T-helper 2 cell treated with Interferon-gamma antibody and Interleukin-4, amounts not matched to agents 5 μg/mL and 100 μg/mL, for 36 hours (primary cell): ENCODE data around the gene PHACTR1.

ENCODE experiments used
- DNase-seq: peaks from one replicate; pipeline ENCODE4 v3.0.0; 2021; ENCODE audit warnings: low spot score
- H3K27ac Mint-ChIP-seq: one replicate; pipeline ENCODE4 v1.8.0; 2021; ENCODE audit warnings: mild to moderate bottlenecking, mixed read lengths
- H3K27me3 Mint-ChIP-seq: one replicate; pipeline ENCODE4 v1.8.0; 2021; ENCODE audit warnings: low read depth, mixed read lengths
- H3K36me3 Mint-ChIP-seq: one replicate; pipeline ENCODE4 v1.8.0; 2021; ENCODE audit warnings: low read depth, mixed read lengths
- H3K4me1 Mint-ChIP-seq: one replicate; pipeline ENCODE4 v1.8.0; 2021; ENCODE audit warnings: low read depth, mixed read lengths
- H3K4me3 Mint-ChIP-seq: one replicate; pipeline ENCODE4 v1.8.0; 2022; ENCODE audit warnings: mild to moderate bottlenecking, moderate library complexity, mixed read lengths
- H3K9me3 Mint-ChIP-seq: one replicate; pipeline ENCODE4 v1.8.0; 2021; ENCODE audit warnings: mixed read lengths

The PHACTR1 gene

DNA sequence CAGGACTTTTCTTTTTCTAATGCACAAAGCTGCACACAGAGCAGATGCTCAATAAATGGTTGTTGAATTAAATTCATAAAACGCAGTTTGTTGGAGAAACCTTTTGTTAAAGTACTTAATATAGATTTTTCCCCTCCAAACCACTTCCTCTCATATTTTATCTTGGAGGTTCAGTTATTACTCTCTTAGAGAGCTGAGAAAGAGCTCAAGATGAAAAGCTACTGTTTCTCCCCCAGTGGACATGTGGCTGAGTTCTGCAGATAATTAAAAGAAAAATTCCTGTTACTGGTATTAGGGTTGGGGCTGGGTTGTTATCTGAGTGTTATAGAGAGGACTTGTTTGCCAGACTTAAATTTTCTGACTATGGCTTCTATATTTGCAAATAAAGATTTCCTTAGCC lies 317.7 kb downstream of the PHACTR1 start:
- Mint-ChIP-seq H3K27me3 (peaks cover 17% of the 10 kb centered on the region), H3K36me3 (no peaks in the 10 kb centered on the region)

DNA sequence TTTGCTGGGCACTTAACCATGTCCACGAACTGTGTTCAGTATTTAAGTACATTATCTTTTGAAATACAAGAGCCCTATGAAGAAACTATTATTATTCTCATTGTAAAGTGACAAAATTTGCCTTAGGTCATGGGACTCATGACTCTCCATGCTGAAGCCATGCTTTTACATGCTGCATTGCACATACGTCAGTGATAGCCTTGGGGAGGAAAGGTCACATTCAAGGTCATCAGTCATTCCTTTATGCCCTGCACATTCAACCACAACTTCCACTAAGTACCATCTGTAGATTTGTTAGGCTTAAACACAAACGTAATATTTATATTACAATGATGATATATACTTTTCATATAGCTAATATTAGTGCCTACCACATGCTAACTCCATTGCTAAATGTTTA lies 319.0 kb downstream of the PHACTR1 start:
- no peak overlapping the region for H3K27ac Mint-ChIP-seq
- H3K27me3 Mint-ChIP-seq: peaks cover 23% of the 10 kb centered on the region
- DNase-seq: no peak
- no peaks in the 10 kb centered on the region for H3K4me1 Mint-ChIP-seq
- H3K9me3 Mint-ChIP-seq: no peaks in the 10 kb centered on the region
- H3K36me3 Mint-ChIP-seq: no peaks in the 10 kb centered on the region
- no peak overlapping the region for H3K4me3 Mint-ChIP-seq

More for the DNA sequence above, 317.7 kb downstream of the PHACTR1 start:
- DNase-seq: no peak
- Mint-ChIP-seq H3K4me3 (no peak overlapping the region), H3K9me3 (no peaks in the 10 kb centered on the region), H3K27ac (no peak overlapping the region), H3K4me1 (no peaks in the 10 kb centered on the region)

DNA sequence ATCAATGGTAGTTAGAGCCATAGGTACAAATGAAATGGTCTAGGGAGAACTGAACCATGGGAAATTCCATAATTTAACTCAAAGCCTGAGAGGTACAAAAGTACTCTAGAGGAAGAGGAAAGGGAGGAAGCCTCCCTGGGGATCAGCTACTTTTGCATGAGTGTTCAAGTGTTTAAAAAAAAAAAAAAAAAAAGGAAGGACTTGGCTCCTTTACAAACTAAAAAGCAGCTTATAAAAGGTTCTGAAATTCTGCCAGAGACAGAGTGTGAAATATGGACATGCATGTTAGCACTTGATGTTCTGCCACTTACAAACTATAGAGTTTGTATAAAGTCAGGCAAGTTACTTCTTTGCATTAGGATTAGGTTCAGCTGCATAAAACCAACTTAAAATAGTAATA lies 321.7 kb downstream of the PHACTR1 start:
- Mint-ChIP-seq H3K9me3 (no peaks in the 10 kb centered on the region), H3K36me3 (no peaks in the 10 kb centered on the region)

DNA sequence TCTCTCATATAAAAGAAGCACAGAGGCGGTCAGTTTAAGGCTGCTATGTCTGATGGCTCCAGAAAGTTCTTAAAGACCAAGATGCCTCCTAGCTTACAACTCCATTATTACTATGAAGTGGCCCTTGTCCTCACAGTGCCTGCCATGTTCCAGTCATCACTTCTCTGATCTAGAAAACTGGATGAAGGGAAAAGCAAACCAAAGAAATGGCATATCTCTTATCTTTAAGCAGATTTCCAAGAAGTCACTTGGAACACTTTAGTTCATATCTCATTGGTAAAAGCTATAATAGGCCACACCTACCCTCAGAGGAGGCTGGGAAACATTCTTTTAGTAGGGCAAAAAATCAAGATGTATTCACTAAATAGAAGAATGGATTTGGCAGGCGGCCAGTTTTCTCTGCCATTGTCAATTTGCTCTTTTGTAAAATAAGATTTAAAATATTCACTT lies 322.2 kb downstream of the PHACTR1 start:
- Mint-ChIP-seq H3K27ac (no peak overlapping the region), H3K27me3 (peaks cover 10% of the 10 kb centered on the region), H3K36me3 (no peaks in the 10 kb centered on the region), H3K4me3 (no peak overlapping the region), H3K4me1 (peaks cover 3% of the 10 kb centered on the region), H3K9me3 (no peaks in the 10 kb centered on the region)
- DNase-seq: no peak

More for the DNA sequence above, 321.7 kb downstream of the PHACTR1 start:
- DNase-seq: no peak
- Mint-ChIP-seq H3K27ac (no peak overlapping the region), H3K4me1 (peaks cover 3% of the 10 kb centered on the region), H3K27me3 (peaks cover 10% of the 10 kb centered on the region), H3K4me3 (no peak overlapping the region)

DNA sequence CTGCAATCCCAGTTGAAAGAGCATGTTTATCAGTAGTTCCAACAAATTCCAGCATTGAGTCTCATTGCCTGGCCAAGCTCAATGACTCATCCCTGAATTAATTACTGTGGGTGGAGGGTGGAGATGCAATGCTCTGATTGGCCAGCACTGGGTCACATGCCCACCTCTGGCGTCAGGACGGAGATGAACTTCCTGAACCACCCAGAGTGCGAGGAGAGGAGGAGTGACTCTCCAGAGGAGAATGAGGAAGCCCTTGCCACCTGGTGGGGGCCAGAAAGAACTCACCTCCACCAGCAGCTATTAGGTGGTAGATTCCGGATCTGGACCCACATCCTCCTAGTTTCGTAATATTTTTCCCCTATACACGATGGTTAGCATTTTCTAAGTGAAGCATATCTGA lies 327.8 kb downstream of the PHACTR1 start:
- peaks cover 3% of the 10 kb centered on the region for H3K4me1 Mint-ChIP-seq
- H3K9me3 Mint-ChIP-seq: no peaks in the 10 kb centered on the region
- H3K4me3 Mint-ChIP-seq: no peak overlapping the region
- H3K27me3 Mint-ChIP-seq: peaks cover 6% of the 10 kb centered on the region
- H3K36me3 Mint-ChIP-seq: no peaks in the 10 kb centered on the region
- no peak for DNase-seq
- no peak overlapping the region for H3K27ac Mint-ChIP-seq

DNA sequence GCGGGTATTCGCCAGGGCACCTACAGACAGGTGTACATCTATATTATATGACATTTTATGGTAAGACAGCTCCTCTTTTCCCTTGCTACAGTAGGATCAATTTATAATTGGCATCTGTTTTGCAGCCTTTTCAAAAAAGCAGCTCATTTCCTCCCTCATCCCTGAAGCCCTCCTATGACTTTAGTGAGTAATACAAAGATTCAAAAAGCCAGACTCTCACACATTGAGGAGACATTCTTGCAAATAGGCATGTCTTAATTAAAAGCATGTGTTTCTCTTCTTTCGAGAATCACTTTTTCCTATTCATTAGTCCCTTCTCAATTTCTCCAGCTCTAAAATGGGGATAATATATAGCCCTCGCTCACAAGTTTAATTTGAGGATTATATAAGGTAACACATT lies 328.3 kb downstream of the PHACTR1 start:
- Mint-ChIP-seq H3K4me1 (peaks cover 3% of the 10 kb centered on the region), H3K36me3 (no peaks in the 10 kb centered on the region), H3K4me3 (no peak overlapping the region), H3K27me3 (peaks cover 3% of the 10 kb centered on the region), H3K9me3 (no peaks in the 10 kb centered on the region), H3K27ac (no peak overlapping the region)
- no peak for DNase-seq

DNA sequence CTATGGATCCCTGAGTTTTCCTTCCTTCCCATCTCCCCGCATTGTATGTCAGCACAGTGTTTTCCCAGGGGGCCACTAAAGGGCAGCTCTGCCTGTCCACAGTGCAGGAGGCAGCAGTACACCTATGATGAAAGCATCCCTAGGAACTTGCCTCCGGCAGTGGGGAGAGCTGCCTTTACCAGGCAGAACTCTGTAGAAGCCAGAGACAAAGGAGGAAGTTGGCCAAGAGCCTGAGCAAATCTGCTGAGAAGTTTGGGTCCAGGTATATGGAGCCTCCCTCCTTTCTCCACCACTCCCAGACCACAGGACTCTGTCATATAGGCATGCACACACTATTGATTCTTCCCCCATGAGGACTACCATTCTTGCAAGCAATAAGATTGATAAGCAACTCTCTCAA lies 329.1 kb downstream of the PHACTR1 start:
- Mint-ChIP-seq H3K27me3 (no peaks in the 10 kb centered on the region), H3K36me3 (no peaks in the 10 kb centered on the region), H3K9me3 (no peaks in the 10 kb centered on the region), H3K4me1 (peaks cover 3% of the 10 kb centered on the region), H3K27ac (no peak overlapping the region), H3K4me3 (no peak overlapping the region)
- no peak for DNase-seq

DNA sequence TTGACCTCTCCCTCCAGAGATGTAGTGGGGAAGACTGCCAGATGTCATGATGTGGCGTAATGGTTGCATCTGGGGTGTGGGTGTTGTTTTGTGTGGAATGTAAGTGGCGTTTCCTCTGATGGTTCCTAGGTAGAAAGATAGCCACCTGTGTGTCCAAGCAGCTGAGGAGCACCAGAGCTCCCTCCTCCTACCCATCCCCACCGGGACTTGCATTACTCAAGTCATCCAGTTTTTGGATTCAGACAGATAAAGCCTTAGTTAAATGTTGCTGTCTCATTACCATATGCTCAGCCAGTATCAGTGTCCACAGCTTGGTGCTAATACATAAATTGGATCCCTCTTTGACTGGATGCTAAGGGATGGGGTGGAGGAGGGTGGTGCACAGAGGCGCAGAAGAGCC lies 329.5 kb downstream of the PHACTR1 start:
- Mint-ChIP-seq H3K36me3 (no peaks in the 10 kb centered on the region), H3K4me1 (peaks cover 3% of the 10 kb centered on the region), H3K9me3 (no peaks in the 10 kb centered on the region), H3K27me3 (no peaks in the 10 kb centered on the region), H3K27ac (no peak overlapping the region), H3K4me3 (no peak overlapping the region)
- no peak for DNase-seq

DNA sequence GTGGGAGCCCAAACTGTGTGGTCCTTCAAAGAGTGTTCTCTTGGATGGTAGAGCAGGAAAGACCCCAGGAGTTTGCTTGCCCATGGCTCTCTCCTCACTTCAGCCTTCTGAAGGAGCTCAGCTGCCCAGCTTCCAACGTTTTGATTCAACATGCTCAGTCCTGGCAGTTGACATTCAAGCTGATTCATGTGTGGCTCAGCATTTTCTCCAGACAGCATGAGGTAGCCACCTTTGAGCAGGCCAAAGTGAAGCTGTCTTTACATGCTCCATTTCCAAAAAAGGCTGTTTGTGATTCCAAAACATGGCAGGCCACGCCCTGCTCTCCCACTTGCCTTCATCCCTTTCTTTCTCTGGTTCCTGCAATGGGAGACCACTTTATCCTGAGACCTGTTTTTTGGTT lies 331.5 kb downstream of the PHACTR1 start:
- Mint-ChIP-seq H3K9me3 (no peaks in the 10 kb centered on the region), H3K27me3 (no peaks in the 10 kb centered on the region), H3K27ac (no peak overlapping the region), H3K4me3 (no peak overlapping the region), H3K4me1 (no peaks in the 10 kb centered on the region), H3K36me3 (no peaks in the 10 kb centered on the region)
- no peak for DNase-seq

DNA sequence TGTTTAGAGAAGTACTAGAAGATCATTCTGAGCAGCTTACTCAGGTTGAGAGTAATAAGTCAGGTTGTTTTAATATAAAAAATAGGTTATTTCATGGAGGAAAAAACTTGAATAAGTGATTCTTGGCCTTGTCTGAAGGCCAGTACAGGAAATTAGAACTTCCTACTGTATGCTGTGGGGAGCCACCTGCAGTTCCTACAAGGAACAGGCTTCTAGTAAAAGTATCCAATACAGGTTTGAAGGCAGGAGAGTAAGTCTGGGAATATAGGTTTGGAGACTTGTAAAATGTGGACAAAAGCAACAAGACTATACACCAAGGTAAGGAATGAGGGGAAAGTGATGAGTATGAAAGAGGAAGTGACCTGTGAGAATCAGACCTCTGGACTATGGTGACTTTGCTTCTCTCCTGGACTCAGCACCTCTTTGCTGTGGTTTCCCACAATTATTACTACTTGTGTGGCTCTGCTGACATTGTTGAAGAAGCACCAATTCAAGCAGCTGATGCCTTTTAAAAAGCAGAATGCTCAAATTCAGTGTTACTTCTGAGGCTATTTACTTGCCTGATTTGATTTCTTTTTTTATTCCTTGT lies 333.2 kb downstream of the PHACTR1 start:
- Mint-ChIP-seq H3K4me1 (no peaks in the 10 kb centered on the region), H3K27ac (no peak overlapping the region), H3K36me3 (no peaks in the 10 kb centered on the region), H3K9me3 (no peaks in the 10 kb centered on the region), H3K4me3 (no peak overlapping the region), H3K27me3 (no peaks in the 10 kb centered on the region)
- no peak for DNase-seq

DNA sequence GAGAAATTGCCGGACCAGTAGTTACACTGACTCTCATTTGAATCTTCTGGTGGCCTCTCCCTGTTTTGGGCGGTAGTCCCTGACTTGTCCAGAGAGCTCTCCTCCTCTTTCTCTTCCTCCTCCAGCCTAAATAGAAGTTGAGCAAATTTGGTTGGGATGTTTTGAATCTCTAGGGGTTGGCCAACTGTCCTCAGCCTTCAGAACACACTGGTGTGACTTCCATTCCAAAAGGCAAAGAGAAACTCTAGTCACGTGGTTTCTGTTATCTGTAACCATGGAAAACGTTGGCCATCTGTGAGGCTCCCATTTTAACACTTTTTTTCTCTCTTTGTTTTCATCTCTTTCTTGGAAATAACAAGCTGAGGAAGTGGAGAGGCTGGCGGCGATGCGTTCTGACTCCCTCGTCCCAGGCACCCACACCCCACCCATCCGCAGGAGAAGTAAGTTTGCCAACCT lies 336.5 kb downstream of the PHACTR1 start:
- Mint-ChIP-seq H3K9me3 (no peaks in the 10 kb centered on the region), H3K36me3 (no peaks in the 10 kb centered on the region), H3K4me1 (no peaks in the 10 kb centered on the region), H3K4me3 (no peak overlapping the region), H3K27me3 (no peaks in the 10 kb centered on the region), H3K27ac (no peak overlapping the region)
- DNase-seq: no peak

DNA sequence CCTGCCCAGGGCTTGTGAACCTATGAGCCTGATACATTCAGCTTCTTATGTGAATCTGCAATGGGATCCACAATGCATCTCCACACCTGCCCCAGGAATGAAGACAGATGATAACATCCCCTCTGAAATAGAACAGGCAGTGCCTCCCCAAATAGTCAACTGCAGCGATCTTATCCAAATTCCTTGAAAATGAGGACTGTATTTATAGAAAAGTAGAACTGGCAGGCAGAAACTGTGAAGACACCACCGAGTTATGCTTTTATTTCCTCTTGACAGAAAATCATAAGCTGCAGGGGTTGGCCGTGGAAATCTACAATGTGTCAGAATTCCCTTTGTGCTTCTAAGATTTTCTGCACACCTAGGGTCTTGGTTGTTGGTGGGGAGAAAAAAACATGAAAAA lies 341.5 kb downstream of the PHACTR1 start:
- H3K27me3 Mint-ChIP-seq: no peaks in the 10 kb centered on the region
- no peak for DNase-seq
- no peaks in the 10 kb centered on the region for H3K4me1 Mint-ChIP-seq
- H3K27ac Mint-ChIP-seq: no peak overlapping the region
- no peaks in the 10 kb centered on the region for H3K36me3 Mint-ChIP-seq
- H3K4me3 Mint-ChIP-seq: no peak overlapping the region
- H3K9me3 Mint-ChIP-seq: no peaks in the 10 kb centered on the region

DNA sequence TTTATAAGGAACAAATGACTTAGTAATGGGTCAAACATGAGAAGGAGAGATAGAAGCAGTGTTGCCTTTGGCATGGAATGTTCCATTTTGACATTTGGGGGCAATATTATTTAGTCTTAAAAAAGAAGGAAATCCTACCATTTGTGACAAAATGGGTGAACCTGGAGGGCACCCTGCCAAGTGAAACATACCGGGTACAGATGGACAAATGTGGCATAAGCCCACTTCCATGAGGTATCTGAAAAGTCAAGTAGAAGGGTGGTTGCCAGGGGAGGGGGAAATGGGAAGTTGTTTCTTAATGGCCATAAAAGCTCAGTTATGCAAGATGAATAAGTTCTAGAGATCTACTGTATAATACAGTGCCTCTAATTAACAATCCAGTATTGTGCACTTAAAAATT lies 342.5 kb downstream of the PHACTR1 start:
- Mint-ChIP-seq H3K9me3 (no peaks in the 10 kb centered on the region), H3K27me3 (no peaks in the 10 kb centered on the region), H3K36me3 (no peaks in the 10 kb centered on the region), H3K4me3 (no peak overlapping the region), H3K27ac (no peak overlapping the region), H3K4me1 (no peaks in the 10 kb centered on the region)
- DNase-seq: no peak

DNA sequence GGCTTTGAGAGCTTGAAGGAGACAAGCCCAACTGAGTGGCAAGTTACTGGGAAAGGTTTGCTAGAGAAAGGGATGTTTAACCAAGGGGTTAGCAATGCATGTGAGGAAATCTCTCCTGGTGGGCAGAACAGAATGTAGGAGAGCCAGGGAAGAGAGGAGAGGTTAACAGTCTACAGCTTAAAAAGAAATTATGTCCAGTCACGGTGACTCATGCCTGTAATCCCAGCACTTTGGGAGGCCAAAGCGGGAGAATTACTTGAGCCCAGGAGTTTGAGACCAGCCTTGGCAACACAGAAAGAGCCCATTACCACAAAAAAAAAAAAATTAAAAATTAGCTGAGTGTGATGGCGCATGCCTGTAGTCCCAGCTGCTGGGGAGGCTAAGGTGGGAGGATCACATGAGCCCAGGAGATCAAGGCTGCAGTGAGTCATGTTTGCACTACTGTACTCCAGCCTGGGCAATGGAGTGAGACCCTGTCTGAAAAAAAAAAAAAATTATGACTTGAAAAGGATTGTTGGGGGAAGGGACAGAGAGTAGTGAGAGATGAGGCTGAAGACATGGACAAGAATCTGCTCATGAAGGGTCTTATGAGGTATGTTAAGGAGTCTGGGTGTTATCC lies 346.8 kb downstream of the PHACTR1 start:
- Mint-ChIP-seq H3K9me3 (no peaks in the 10 kb centered on the region), H3K4me3 (no peak overlapping the region), H3K27ac (no peak overlapping the region), H3K27me3 (no peaks in the 10 kb centered on the region), H3K4me1 (no peaks in the 10 kb centered on the region), H3K36me3 (no peaks in the 10 kb centered on the region)
- DNase-seq: no peak

DNA sequence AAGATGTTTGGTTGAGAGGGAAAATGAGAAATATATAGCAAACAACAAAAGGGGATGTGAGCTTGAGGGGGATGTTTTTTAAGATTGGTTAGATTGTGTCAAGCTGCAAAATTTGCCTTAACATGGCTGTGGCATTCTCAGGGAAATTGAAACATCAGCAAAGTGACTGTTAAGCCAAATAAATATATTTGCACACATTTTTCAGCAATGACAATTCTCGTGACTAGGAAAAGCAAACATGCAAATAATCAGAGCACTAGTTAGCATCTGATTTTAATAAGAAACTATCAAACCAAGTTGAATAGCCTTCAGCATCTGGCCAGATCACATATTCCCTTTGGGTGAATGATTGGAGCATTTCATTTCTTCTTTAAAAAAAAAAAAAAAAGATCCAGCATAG lies 349.0 kb downstream of the PHACTR1 start:
- H3K27me3 Mint-ChIP-seq: peaks cover 2% of the 10 kb centered on the region
- H3K4me3 Mint-ChIP-seq: no peak overlapping the region
- no peaks in the 10 kb centered on the region for H3K4me1 Mint-ChIP-seq
- no peaks in the 10 kb centered on the region for H3K9me3 Mint-ChIP-seq
- H3K27ac Mint-ChIP-seq: no peak overlapping the region
- no peaks in the 10 kb centered on the region for H3K36me3 Mint-ChIP-seq
- no peak for DNase-seq
